Thyroid gland (tissue), 4 donors: ENCODE measurements around the gene PRDX3. TPM values are rescaled to one million over a fixed set of nuclear protein-coding genes. Genes with fewer than 3 reads are reported as not detected.

Experiments
- DNase-seq, 2 donors: peaks; one replicate each; pipeline ENCODE4 v3.0.0-alpha.2; 2019
- H3K27ac ChIP-seq, 3 donors: fragments of 200-600 bp; sonication (generic); 1 replicate in 2 of 3; 2 replicates in 1 of 3; pipeline ENCODE4 v1.5.1; 2016 to 2019; ENCODE audit warnings: mild to moderate bottlenecking in 1 of 3, moderate library complexity in 1 of 3
- H3K27me3 ChIP-seq: fragments of 200-600 bp; sonication (generic); one replicate; pipeline ENCODE4 v1.5.1; 2019
- H3K36me3 ChIP-seq, 2 donors: fragments of 200-600 bp; sonication (generic); one replicate each; pipeline ENCODE4 v1.5.1; 2016 to 2019
- H3K4me1 ChIP-seq, 2 donors: fragments of 200-600 bp; sonication (generic); one replicate each; pipeline ENCODE4 v1.5.1; 2017 to 2019
- H3K4me3 ChIP-seq, 3 donors: fragments of 200-600 bp; sonication (generic); replicated peaks in 1 of 3; 1 replicate in 2 of 3; 2 replicates in 1 of 3; pipeline ENCODE4 v1.5.1; 2016; ENCODE audit warnings: mild to moderate bottlenecking in 1 of 3
- H3K9me3 ChIP-seq: fragments of 200-600 bp; sonication (generic); one replicate; pipeline ENCODE4 v1.5.1; 2017
- POLR2A ChIP-seq, 2 donors: fragments of 450-650 bp; IDR thresholded peaks; one replicate each; pipeline ENCODE4 v1.6.1; 2017; ENCODE audit warnings: antibody characterized with exemption in 2 of 2, mild to moderate bottlenecking in 2 of 2, moderate library complexity in 1 of 2
- WGBS, 2 donors: methylation state at CpG; one replicate each; pipeline ENCODE4 v1.1.5; 2017; 5-methylcytosine and 5-hydroxymethylcytosine counted together
- intact Hi-C: fragments of 100-400 bp; cut with DNase I; formaldehyde crosslinking; loops from one replicate; pipeline ENCODE4 v1.15.1; 2023
- total RNA-seq, 4 donors: library from RNA; depleted of rRNA; stranded (reverse); fragments of >200 nt; gene quantifications; one replicate each; pipeline ENCODE4 v1.2.3, GENCODE V29; 2016
- TF ChIP-seq, protein P1 (sequence below), 6 experiments: fragments of 200-600 bp in 3 of 6; fragments of 450-650 bp in 3 of 6; sonication (generic) in 3 of 6; IDR thresholded peaks; one replicate each; pipeline ENCODE4 v1.5.1; 2016 to 2019; ENCODE audit warnings: antibody characterized with exemption in 6 of 6, mild to moderate bottlenecking in 2 of 6, inconsistent platforms in 1 of 6, moderate library complexity in 1 of 6

The PRDX3 gene
- total RNA-seq, 4 donors from 2014 or later = 137 to 299 (median 243) TPM

DNA sequence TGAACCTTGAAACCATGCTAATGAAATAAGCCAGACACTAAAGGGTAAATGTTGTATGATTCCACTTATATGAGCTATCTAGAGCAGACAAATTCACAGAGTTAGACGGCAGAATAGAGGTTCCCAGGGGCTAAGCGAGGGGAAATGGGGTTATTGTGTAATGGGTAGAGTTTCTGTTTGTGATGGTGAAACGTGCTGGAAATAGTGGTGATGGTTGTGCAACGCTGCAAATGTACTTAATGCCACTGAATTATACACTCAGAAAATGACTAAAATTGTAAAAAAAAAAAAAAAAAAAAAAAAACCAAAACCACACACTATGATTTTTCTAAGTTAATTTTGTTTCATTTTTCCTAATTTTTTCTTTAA lies 43.1 kb downstream of the PRDX3 start:
- no peaks in the 10 kb centered on the region for H3K27me3 ChIP-seq
- peaks cover 6 to 16% of the 10 kb centered on the region in 2 donors for H3K36me3 ChIP-seq
- H3K9me3 ChIP-seq = no peaks in the 10 kb centered on the region
- 77 to 83% methylated on average over 4 of the region's 4 CpGs for WGBS, 2 donors
- no peak for DNase-seq
- no peak for TF ChIP-seq POLR2A (IDR thresholded peaks at IDR 0.05)
- TF ChIP-seq, protein P1, sequence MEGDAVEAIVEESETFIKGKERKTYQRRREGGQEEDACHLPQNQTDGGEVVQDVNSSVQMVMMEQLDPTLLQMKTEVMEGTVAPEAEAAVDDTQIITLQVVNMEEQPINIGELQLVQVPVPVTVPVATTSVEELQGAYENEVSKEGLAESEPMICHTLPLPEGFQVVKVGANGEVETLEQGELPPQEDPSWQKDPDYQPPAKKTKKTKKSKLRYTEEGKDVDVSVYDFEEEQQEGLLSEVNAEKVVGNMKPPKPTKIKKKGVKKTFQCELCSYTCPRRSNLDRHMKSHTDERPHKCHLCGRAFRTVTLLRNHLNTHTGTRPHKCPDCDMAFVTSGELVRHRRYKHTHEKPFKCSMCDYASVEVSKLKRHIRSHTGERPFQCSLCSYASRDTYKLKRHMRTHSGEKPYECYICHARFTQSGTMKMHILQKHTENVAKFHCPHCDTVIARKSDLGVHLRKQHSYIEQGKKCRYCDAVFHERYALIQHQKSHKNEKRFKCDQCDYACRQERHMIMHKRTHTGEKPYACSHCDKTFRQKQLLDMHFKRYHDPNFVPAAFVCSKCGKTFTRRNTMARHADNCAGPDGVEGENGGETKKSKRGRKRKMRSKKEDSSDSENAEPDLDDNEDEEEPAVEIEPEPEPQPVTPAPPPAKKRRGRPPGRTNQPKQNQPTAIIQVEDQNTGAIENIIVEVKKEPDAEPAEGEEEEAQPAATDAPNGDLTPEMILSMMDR (IDR thresholded peaks at IDR 0.05) = no peak
- no peaks in the 10 kb centered on the region for H3K4me1 ChIP-seq
- intact Hi-C loops = no loop called here
- H3K4me3 ChIP-seq = no peak overlapping the region
- H3K27ac ChIP-seq = no peak overlapping the region

DNA sequence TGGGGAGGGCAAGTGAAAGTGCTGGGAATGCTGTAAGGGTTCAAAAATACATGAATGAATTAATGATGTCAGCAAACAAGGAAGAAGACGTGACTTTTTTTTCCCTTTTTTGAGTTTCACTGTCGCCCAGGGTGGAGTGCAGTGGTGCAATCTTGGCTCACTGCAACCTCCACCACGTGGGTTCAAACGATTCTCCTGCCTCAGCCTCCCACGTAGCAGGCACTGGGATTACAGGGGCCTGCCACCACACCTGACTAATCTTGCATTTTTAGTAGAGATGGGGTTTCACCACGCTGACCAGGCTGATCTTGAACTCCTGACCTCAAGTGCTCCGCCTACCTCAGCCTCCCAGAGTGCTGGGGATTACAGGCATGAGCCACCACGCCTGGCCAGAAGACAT lies 44.7 kb downstream of the PRDX3 start:
- H3K9me3 ChIP-seq = no peaks in the 10 kb centered on the region
- DNase-seq = no peak
- H3K4me3 ChIP-seq = no peak overlapping the region
- no peaks in the 10 kb centered on the region for H3K27me3 ChIP-seq
- H3K36me3 ChIP-seq = peaks cover 14 to 16% of the 10 kb centered on the region in 2 donors
- TF ChIP-seq, protein P1 (IDR thresholded peaks at IDR 0.05) = no peak
- no peak for TF ChIP-seq POLR2A (IDR thresholded peaks at IDR 0.05)
- 95 to 97% methylated on average over 8 of the region's 8 CpGs for WGBS, 2 donors
- H3K4me1 ChIP-seq = no peaks in the 10 kb centered on the region
- intact Hi-C loops = no loop called here
- H3K27ac ChIP-seq = no peak overlapping the region

DNA sequence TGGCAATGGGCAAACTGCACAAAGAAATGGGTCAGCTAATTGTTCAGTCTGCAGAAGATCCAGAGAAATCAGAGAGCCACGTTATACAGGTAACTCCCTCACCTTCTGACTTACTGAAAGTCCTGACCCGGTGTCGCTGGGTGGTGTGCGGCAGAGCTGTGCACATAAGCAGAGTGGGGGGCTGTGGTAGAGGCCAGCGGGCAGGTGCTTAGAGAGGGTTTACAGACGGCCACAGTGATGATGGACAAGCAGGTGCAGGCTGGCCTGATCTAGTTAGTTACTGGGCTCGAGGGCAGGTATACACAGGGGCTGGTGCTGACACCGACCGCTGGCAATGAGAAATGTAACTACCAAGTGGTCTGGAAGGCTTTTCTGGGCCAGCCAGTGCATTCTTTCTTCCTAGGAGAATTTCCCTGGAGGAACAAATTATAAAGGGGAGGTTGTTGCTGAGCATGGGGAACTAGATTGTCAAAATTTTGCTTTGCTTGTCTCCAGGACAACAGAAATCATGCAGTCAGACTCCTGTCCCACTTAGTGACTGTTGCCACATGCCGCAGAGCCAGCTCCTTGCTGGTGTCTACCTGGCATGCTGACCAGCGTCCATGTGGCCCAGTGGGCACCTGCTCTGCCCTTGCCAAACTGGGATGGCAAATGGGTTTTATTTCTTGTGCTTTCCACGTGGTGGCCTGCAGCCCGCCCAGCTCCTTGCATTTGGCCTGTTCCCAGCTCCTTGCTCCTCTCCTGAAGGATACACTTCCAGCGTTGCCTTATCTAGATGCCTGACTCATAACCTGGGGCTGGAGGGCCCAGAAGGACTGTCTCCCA lies 45.9 kb downstream of the PRDX3 start:
- DNase-seq = no peak
- intact Hi-C loops = no loop called here
- TF ChIP-seq, protein P1 (IDR thresholded peaks at IDR 0.05) = no peak
- TF ChIP-seq POLR2A (IDR thresholded peaks at IDR 0.05) = no peak
- Histone ChIP-seq H3K4me3 (no peak overlapping the region), H3K36me3 (peaks cover 14 to 16% of the 10 kb centered on the region in 2 donors), H3K27me3 (no peaks in the 10 kb centered on the region), H3K9me3 (no peaks in the 10 kb centered on the region), H3K27ac (no peak overlapping the region), H3K4me1 (no peaks in the 10 kb centered on the region)
- WGBS, 2 donors = 89 to 93% methylated on average over 14 of the region's 14 CpGs

DNA sequence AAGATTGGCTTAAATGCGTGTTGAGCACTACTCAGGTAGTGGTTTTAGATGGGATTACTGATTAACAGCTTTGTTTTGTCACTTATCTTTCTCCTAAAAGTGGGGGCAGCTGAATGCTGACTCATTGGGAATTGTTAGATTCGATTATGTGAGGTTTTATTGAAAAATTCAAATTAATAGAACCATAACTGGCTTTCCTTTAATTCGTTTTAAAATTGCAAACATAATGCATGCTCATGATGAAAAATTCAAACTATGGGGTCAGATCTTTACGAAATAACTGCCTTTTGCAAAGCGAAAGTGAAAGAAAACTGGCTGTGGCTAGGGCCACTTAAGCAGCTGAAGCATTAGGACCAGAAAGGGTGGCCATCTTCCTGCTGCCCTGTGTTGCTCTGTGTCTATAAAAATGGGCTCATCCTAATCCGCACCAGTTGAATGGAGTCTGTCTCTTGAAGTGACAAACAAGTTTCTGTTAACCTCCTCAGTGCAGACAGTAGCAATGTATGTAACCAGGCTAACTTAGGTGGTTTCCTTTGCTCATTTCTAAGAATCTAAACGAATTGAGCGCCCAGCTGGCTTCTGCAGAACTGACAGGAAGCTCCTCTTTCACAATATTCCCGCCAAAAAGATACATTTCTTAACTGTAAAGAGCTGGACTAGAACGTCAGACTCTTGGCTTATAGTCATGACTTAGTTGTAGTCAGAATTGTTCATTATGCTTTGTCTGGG lies 46.9 kb downstream of the PRDX3 start:
- no peaks in the 10 kb centered on the region for H3K9me3 ChIP-seq
- H3K36me3 ChIP-seq = peaks cover 14 to 16% of the 10 kb centered on the region in 2 donors
- intact Hi-C loops = no loop called here
- 74 to 81% methylated on average over 10 of the region's 10 CpGs for WGBS, 2 donors
- H3K4me3 ChIP-seq = no peak overlapping the region
- peak overlapping the region in 1 of 3 donors; percentile 40 for H3K27ac ChIP-seq
- no peaks in the 10 kb centered on the region for H3K4me1 ChIP-seq
- TF ChIP-seq, protein P1 (IDR thresholded peaks at IDR 0.05) = no peak
- no peak for TF ChIP-seq POLR2A (IDR thresholded peaks at IDR 0.05)
- DNase-seq = no peak
- H3K27me3 ChIP-seq = no peaks in the 10 kb centered on the region

DNA sequence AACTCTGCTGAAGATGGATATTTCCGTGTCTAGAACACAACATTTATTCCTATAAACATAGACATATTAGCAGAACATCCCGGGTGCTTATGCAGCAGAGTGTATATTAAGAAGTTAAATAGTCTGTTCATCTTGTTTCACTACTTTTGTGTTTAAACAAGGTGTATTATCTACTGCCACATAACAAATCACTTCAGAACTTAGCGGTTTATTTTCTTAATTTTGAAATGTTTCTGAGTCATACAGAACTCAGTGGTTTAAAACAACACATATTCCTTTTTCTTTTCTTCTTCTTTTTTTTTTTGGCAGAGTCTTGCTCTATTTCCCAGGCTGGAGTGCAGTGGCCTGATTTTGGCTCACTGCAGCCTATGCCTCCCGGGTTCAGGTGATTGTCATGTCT lies 48.9 kb downstream of the PRDX3 start:
- Histone ChIP-seq H3K4me3 (no peak overlapping the region), H3K27ac (no peak overlapping the region), H3K36me3 (peaks cover 12 to 25% of the 10 kb centered on the region in 2 donors), H3K9me3 (no peaks in the 10 kb centered on the region), H3K27me3 (no peaks in the 10 kb centered on the region), H3K4me1 (no peaks in the 10 kb centered on the region)
- DNase-seq = no peak
- intact Hi-C loops = no loop called here
- WGBS, 2 donors = 93 to 94% methylated on average over 4 of the region's 4 CpGs
- TF ChIP-seq, protein P1 (IDR thresholded peaks at IDR 0.05) = no peak
- TF ChIP-seq POLR2A (IDR thresholded peaks at IDR 0.05) = no peak
